Stimulated activated CD4-positive, alpha-beta T cell treated with anti-CD3 and anti-CD28 coated beads, Interleukin-2, amount 100 ng/mL, for 48 hours (primary cell): ENCODE data around the gene KCNH2.

ENCODE experiments used
- DNase-seq, 2 donors: peaks; one replicate each; pipeline ENCODE4 v3.0.0-alpha.2; 2020

The KCNH2 gene

DNA sequence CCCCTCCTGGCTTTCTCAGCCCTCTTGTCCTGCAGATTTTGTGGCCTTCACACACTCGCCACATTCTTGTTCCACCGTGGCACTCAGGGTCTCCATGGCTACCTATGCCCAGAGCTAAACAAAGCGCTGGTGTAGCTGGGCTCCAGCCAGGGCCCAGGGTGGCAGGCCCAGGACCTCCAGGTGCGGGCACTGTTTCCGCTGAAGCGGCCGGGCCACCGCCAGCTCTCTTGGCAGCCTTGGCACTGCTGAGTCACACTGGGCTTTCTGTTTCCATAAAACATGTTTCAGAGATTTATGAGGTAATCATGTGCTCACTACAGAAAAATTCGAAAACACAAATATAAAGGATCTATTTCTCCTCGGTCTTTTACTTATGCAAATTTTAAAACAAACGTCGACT, 74.5 kb downstream of the KCNH2 start:
- no peak for DNase-seq

DNA sequence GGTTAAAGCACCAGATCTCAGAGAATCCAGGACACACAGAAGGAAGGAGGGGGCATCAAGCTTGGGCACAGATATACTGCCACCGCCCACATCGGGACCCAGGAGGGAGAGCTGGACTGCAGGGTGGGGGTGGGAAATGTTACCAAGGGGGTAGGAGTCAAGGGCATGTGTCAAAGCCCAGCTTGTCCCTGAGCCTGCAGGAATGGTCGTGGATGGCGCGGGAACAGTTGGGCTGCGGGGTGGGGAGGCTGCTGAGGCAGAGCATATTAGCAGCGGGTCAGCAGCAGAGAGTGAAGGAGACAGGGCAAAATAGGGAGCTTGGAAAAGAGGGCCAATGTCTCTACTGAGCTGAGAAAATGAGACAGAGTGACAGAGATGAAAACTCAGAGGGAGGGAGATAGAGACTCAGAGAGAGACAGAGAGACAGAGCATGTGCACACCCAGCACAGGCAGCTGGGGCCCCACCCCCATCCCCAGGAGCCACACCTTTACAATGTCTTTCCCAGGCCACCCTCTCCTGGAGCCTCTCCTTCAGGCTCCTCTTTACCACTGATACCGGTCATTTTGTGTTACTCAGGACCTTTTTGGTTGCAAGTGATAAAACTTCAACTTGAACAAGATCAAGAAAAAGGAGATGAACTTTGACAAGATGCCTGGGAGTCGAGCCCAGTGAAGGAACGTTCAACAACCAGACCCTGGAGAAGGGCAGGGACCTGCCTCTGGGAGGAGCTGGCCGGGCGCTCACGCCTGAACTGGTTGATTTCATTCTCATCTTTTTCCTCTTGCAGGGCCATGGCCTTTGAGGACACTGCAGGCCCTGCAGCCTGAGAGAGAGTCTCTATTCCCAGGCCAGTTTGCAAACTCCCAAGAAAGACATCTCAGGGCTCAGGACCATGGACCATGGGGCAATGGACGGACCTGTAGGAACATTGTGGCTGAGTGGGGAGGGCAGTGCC, 75.8 kb downstream of the KCNH2 start:
- no peak for DNase-seq

DNA sequence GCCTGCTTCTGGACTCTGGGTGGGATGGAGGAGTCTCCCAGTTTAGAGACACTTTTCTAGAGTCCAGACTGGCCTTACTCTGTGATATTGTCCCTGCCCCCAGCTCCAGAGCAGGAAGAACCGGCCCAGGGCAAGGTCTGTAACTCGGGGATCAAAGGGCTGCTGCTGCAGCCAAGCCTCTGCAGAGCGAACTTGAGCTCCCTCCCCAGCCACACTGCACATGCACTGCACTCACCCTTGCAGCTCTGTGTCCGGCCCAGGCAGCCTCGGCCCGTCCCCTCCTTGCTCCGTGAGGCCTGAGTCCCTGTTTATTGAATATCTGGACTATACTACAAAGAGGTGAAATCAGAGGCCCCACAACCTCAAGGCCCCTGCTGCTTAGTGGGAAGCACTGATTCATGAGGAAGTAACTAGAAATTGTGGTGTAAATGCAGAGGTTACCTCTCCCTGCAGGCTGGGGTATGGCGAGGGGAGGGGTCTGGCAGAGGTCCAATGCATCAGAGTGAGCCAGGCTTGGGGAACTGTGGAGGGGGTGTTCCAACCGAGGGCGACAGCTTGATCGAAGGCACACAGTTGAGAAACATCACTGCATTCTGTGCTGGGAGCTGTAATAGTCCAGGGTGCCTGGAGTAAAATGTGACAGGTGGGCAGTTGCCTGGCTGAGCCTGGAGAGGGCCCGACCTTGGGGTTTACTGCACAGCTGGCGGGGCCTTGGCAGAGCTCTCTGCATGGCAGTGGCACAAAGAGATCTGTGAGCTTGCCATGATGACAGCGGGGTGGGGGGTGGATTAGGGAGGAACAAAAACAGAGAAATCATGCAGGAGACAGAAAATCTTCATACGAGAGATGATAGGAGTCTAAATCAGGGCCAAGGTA, 76.7 kb downstream of the KCNH2 start:
- DNase-seq, result no peak

DNA sequence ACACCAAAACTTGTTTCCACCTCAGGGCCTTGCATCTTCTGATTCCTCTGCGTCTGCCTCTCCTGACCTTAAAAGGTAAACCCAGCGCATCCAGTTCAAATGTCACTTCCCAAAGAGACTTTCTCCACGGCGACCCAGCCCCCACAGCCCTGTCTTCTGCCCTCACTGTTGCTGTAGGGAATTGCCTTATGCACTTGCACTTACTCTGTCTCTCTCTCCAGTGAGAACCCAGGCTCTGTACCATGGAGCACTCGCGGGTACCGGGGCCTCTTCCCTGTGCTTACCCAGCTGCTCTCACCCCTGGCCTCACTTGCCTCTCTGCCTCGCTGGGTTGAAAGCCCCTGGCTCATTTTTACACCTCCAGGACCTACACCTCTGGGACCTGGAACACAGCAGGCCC, 77.4 kb downstream of the KCNH2 start:
- no peak for DNase-seq

DNA sequence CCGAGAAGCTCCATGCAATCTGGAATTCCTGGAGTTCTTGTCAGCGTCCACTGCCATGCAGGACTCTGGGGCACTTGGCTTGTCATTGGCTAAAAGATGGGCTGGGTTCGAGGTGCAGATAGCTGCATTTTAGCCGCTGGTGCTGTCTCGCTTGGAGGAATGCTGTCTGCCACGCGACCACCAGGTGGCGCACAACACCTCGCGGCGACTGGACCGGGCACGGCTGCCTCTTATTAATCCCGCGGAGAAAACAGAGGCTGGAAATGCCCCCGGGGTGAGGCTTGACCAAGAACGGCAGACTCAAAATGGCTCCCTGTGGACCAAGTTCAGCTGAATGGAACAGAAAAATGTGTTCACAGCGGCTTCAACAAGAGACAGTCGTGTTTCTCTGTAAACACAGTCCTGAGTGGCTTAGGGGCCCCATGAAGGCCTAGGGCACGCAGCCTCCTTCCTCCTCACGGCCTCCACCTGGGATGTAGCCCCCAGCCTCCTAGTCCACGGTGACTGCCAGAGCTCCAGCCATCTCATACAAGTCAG, 79.6 kb downstream of the KCNH2 start:
- DNase-seq, result peak; percentile 80 to 81

DNA sequence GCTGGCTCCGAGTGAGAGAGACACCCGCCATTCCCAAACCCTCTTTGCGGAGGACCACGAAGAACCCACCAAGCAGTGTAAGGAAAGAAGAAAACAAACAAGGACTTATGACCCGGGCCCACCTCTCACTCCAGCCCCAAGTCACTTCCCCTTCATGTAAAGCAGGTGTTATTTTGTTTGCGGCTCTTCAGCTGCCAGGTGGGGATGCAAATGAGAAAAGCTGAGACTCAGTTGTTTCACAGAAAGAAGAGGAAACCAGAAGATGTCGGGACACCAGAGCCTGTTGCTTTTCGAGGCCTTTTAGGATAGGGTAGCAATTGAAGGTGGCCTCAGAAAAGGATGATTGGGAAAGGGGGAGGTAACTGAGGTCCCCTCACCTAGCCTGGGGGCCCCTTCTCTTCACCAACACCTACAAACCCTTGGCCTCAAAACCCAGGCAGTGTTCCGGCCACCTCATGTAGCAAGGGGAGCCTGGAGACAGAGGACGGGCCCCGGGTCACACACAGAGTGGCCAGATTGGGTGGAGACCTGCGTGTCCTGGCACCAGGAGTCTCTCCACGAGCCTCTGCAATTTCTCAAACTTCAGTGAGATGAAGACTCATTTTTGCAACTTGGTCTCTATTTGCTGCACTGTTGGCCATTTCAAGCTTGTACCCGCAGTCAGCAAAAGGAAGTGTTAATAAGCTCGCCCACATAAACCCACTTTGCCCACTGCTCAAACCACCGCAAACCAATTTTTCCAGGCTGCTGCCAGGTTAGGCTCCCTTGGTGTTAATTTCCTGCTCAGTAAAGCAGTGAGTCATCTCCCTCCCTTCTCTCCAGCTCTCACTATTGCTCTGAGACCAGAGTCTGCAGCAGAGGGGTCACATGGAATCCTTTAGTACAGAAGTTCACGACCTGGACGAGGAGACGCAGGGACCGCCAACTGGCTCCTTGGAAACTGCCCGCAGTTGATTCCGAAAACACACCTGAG, 80.3 kb downstream of the KCNH2 start:
- DNase-seq, result peak in 1 of 2 donors; percentile 41

DNA sequence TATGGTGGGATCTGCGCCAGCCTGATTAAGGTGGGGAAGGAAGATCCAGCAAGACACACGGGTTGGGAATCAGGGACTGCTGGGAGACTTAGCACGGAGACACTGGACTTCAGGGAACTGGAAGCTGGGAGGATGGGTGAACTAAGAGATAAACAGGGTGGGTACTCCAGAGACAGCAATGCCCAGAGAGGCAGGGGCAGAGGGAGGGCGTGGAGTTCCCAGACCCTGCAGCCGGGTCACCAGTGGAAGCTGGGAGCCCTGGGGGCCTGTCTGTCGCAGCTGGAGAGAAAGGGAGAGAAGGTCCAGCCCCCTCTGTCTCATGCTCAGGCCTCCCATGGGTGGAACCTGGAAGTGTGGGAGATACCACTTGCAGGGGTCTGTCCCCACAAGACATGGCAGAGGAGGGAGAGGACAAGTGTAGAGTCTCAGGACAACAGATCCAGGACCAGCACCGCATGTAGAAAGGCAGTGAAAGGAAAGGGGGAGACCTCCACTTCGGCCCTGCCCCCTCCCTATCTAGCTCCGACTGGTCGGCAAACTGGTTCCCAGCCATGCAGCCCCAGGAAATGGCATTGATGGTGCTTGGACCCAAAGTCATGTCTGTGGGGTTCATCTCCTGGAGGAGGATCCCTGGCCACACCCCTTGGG, 81.4 kb downstream of the KCNH2 start:
- no peak for DNase-seq

DNA sequence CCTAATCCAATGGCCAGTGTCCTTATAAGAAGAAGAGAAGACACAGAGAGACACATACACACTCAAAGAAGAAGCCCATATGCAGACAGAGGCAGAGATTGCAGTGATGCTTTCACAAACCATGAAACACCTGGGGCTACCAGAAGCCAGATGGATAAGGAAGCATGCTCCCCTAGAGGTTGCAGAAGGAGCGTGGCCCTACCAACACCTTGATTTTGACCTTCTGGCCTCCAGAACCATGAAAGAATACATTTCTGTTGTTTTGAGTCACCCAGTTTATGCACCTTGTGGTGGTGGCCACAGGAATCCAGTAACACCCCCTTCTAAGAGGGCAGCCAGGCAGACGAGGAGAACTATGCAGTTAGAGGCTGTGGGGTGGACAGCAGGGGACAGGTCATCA, 82.3 kb downstream of the KCNH2 start:
- DNase-seq, result no peak
